Choroid plexus epithelial cell (primary cell): ENCODE measurements around the gene GOT1.

Experiments used
- DNase-seq: peaks from one replicate; pipeline ENCODE4 v3.0.0-alpha.2; 2010; ENCODE audit warnings: low read depth
- H3K4me3 ChIP-seq: 2 replicates; pipeline ENCODE4 v1.5.1; 2011; ENCODE audit warnings: low read depth, mild to moderate bottlenecking, control low read depth, low read length, moderate library complexity
- CTCF ChIP-seq: conservative IDR thresholded peaks from 2 replicates; pipeline ENCODE4 v1.5.1; 2011; ENCODE audit warnings: low read depth, mild to moderate bottlenecking, control low read depth, inconsistent platforms, low read length, moderate library complexity

GOT1 gene

GRCh38 chr10:99375426-99375825 is 55.0 kb downstream of the GOT1 start:
- DNase-seq: no peak
- no peak for TF ChIP-seq CTCF
- no peak overlapping the region for H3K4me3 ChIP-seq

DNA sequence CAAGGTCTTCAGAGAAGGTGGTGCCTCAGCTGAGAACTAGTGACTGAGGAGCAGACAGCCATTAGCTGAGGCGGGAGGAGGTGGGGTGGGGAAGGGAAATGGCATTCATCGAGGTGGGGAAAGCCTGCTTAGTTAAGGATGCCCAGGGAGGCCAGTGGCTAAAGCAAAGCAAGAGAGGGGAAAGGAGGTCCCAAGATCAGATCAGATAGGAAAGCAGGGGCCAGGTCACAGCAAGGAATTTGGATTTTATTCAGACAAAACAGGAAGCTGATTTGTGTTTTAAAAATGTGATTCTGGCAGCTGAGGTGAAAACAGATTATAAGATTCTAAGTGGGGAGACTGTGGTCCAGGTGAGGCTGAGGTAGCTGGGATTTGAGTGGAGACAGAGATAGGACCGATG is 55.5 kb downstream of the GOT1 start:
- DNase-seq: no peak
- no peak for TF ChIP-seq CTCF
- no peak overlapping the region for H3K4me3 ChIP-seq

DNA sequence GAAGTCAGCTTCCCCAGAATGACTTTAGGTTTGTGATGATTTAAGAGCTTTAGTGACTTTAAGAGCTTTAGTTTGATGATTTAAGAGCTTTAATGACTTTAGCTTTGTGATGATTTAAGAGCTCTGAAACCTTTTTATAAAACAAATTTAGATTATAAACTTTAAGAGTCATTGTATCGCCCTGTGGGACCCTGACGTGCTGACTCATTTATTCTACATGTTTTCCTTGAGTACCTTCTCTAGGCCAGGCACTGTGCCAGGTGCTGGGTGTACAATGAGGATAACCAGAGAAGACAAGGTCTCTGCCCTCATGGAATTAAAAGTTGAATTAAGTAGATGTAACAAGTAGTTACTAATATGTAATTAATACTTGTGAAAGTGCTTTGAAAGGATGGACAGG is 55.9 kb downstream of the GOT1 start:
- H3K4me3 ChIP-seq: no peak overlapping the region
- DNase-seq: peak; percentile 8
- no peak for TF ChIP-seq CTCF

GRCh38 chr10:99372546-99373271 is 57.7 kb downstream of the GOT1 start:
- DNase-seq: peak; percentile 65
- TF ChIP-seq CTCF: no peak
- no peak overlapping the region for H3K4me3 ChIP-seq

- peak; percentile 49 for TF ChIP-seq CTCF
- DNase-seq: peak; percentile 32
- no peak overlapping the region for H3K4me3 ChIP-seq
These were observed 59.4 kb downstream of the GOT1 start for GRCh38 chr10:99370993-99371392.

DNA sequence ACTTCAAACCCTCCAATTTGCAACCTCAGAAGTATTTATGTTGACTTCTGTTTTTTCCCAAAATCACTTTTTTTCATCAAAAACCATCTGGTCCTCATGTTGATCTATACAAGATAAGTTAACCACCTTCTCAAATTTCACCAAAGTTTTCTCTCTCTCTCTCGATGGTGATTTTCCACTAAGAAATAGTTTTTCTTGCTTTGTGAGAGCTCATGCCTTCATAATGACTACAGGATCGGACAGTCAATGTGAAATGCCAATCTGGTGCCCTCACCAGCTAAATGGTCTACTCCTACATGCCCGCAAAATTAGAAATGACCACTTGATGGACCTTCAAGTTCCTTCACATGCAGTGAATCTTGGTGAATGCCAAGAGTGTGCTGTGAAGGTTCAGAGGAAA is 60.9 kb downstream of the GOT1 start:
- no peak for TF ChIP-seq CTCF
- no peak for DNase-seq
- H3K4me3 ChIP-seq: no peak overlapping the region

GRCh38 chr10:99369126-99369525 is 61.3 kb downstream of the GOT1 start:
- no peak for TF ChIP-seq CTCF
- DNase-seq: no peak
- no peak overlapping the region for H3K4me3 ChIP-seq
